Type B pancreatic cell (in vitro differentiated cells): ENCODE measurements around the gene ADAMTS6. TPM values are rescaled to one million over a fixed set of nuclear protein-coding genes. Genes with fewer than 3 reads are reported as not detected.

Source experiments
- DNase-seq: peaks from one replicate; pipeline ENCODE4 v3.0.0; 2021; ENCODE audit warnings: mixed read lengths; ENCODE audit not compliant: unreplicated experiment; ENCODE audit errors: extremely low spot score
- H3K27ac Mint-ChIP-seq: 2 replicates; pipeline ENCODE4 v1.8.0; 2021; ENCODE audit warnings: mild to moderate bottlenecking, mixed read lengths
- H3K27me3 Mint-ChIP-seq: 2 replicates; pipeline ENCODE4 v1.8.0; 2021; ENCODE audit warnings: mixed read lengths
- H3K36me3 Mint-ChIP-seq: 2 replicates; pipeline ENCODE4 v1.8.0; 2021; ENCODE audit warnings: mixed read lengths
- H3K4me1 Mint-ChIP-seq: one replicate; pipeline ENCODE4 v1.8.0; 2021; ENCODE audit warnings: mixed read lengths; ENCODE audit not compliant: unreplicated experiment
- H3K4me3 Mint-ChIP-seq: 2 replicates; pipeline ENCODE4 v1.8.0; 2021; ENCODE audit warnings: mild to moderate bottlenecking, mixed read lengths
- H3K9me3 Mint-ChIP-seq: 2 replicates; pipeline ENCODE4 v1.8.0; 2021; ENCODE audit warnings: mixed read lengths
- CTCF ChIP-seq: fragments of 200-600 bp; sonication (generic); conservative IDR thresholded peaks from 2 replicates; pipeline ENCODE4 v1.5.0; 2021; ENCODE audit warnings: antibody characterized with exemption, mild to moderate bottlenecking
- total RNA-seq: library from RNA; stranded (reverse); gene quantifications from 2 replicates; pipeline ENCODE4 v1.2.1, GENCODE V29; 2021; ENCODE audit warnings: low replicate concordance

The ADAMTS6 gene
- total RNA-seq, 1 donor from 2014 or later: 4.2 TPM

- no peak for DNase-seq
- Mint-ChIP-seq H3K9me3 (no peaks in the 10 kb centered on the region), H3K27me3 (no peaks in the 10 kb centered on the region), H3K36me3 (no peaks in the 10 kb centered on the region), H3K27ac (no peak overlapping the region), H3K4me1 (no peaks in the 10 kb centered on the region), H3K4me3 (no peak overlapping the region)
- no peak for TF ChIP-seq CTCF
These were observed 118.2 kb downstream of the ADAMTS6 start for GRCh38 chr5:65363499-65363898.

GRCh38 chr5:65359981-65360380, 121.7 kb downstream of the ADAMTS6 start:
- Mint-ChIP-seq H3K4me1 (no peaks in the 10 kb centered on the region), H3K27me3 (no peaks in the 10 kb centered on the region), H3K27ac (no peak overlapping the region), H3K4me3 (no peak overlapping the region), H3K36me3 (no peaks in the 10 kb centered on the region), H3K9me3 (no peaks in the 10 kb centered on the region)
- no peak for TF ChIP-seq CTCF
- no peak for DNase-seq

GRCh38 chr5:65359569-65359968, 122.2 kb downstream of the ADAMTS6 start:
- Mint-ChIP-seq H3K27ac (no peak overlapping the region), H3K4me1 (no peaks in the 10 kb centered on the region), H3K27me3 (no peaks in the 10 kb centered on the region), H3K36me3 (no peaks in the 10 kb centered on the region), H3K9me3 (no peaks in the 10 kb centered on the region), H3K4me3 (no peak overlapping the region)
- DNase-seq: no peak
- no peak for TF ChIP-seq CTCF

- TF ChIP-seq CTCF: no peak
- H3K4me3 Mint-ChIP-seq: no peak overlapping the region
- no peaks in the 10 kb centered on the region for H3K36me3 Mint-ChIP-seq
- no peak for DNase-seq
- no peaks in the 10 kb centered on the region for H3K27me3 Mint-ChIP-seq
- H3K27ac Mint-ChIP-seq: no peak overlapping the region
- H3K4me1 Mint-ChIP-seq: no peaks in the 10 kb centered on the region
- no peaks in the 10 kb centered on the region for H3K9me3 Mint-ChIP-seq
These were observed 125.4 kb downstream of the ADAMTS6 start for GRCh38 chr5:65356274-65356673.

GRCh38 chr5:65355301-65355700, 126.4 kb downstream of the ADAMTS6 start:
- no peaks in the 10 kb centered on the region for H3K27me3 Mint-ChIP-seq
- H3K27ac Mint-ChIP-seq: no peak overlapping the region
- H3K9me3 Mint-ChIP-seq: peaks cover 1% of the 10 kb centered on the region
- no peaks in the 10 kb centered on the region for H3K36me3 Mint-ChIP-seq
- no peaks in the 10 kb centered on the region for H3K4me1 Mint-ChIP-seq
- no peak for TF ChIP-seq CTCF
- no peak for DNase-seq
- no peak overlapping the region for H3K4me3 Mint-ChIP-seq

GRCh38 chr5:65341835-65342234, 139.9 kb downstream of the ADAMTS6 start:
- no peaks in the 10 kb centered on the region for H3K4me1 Mint-ChIP-seq
- H3K27me3 Mint-ChIP-seq: no peaks in the 10 kb centered on the region
- no peaks in the 10 kb centered on the region for H3K36me3 Mint-ChIP-seq
- TF ChIP-seq CTCF: no peak
- peaks cover 13% of the 10 kb centered on the region for H3K9me3 Mint-ChIP-seq
- no peak overlapping the region for H3K27ac Mint-ChIP-seq
- no peak for DNase-seq
- H3K4me3 Mint-ChIP-seq: no peak overlapping the region
